IMR-90 (cell line): ENCODE data around the gene ANKRD35. TPM values are rescaled to one million over a fixed set of nuclear protein-coding genes. Genes with fewer than 3 reads are reported as not detected.

Experiments
- ATAC-seq: fragments of 200-7000 bp; cut with Tn5 transposase; 2 replicates; pipeline ENCODE4 v1.9.1; 2020; ENCODE audit warnings: low read depth, mild to moderate bottlenecking, moderate library complexity
- BruUV-seq: library from RNA; stranded (reverse); fragments of 400-500 nt; replicated peaks from 2 replicates; lab custom pipeline; 2021; lab: Mats Ljungman, UMichigan
- CTCF ChIA-PET: fragments of 300-600 bp; formaldehyde crosslinking; extraction: SDS; loops from one replicate; lab custom pipeline; 2021; ENCODE audit warnings: antibody characterized with exemption; lab: Yijun Ruan, JAX
- POLR2A ChIA-PET: fragments of 300-600 bp; sonication (Branson Sonifier 250); formaldehyde crosslinking; loops from one replicate; lab custom pipeline; 2022; ENCODE audit warnings: antibody characterized with exemption; ENCODE audit not compliant: unreplicated experiment; lab: Charles Lee
- DNase-seq: peaks from one replicate; pipeline ENCODE4 v3.0.0; 2013
- H2AFZ ChIP-seq: replicated peaks from 2 replicates; pipeline ENCODE3; 2013; ENCODE audit warnings: low read length, mild to moderate bottlenecking; ENCODE audit not compliant: poor library complexity
- H2AK5ac ChIP-seq: 2 replicates; pipeline ENCODE4 v1.6.1; 2013; ENCODE audit warnings: low read depth, low read length, inconsistent platforms
- H2AK9ac ChIP-seq: replicated peaks from 2 replicates; pipeline ENCODE3; 2013; ENCODE audit warnings: mild to moderate bottlenecking, low read depth, low read length, moderate library complexity; ENCODE audit not compliant: poor library complexity
- H2BK120ac ChIP-seq: 2 replicates; pipeline ENCODE4 v1.6.1; 2013; ENCODE audit warnings: low read depth, low read length, inconsistent platforms
- H2BK15ac ChIP-seq: 3 replicates; pipeline ENCODE4 v1.6.1; 2013; ENCODE audit warnings: low read depth, low read length, inconsistent platforms
- H2BK20ac ChIP-seq: 2 replicates; pipeline ENCODE4 v1.6.1; 2013; ENCODE audit warnings: low read depth, mild to moderate bottlenecking, inconsistent platforms, low read length, moderate library complexity
- H2BK5ac ChIP-seq: 2 replicates; pipeline ENCODE4 v1.6.1; 2013; ENCODE audit warnings: mild to moderate bottlenecking, low read depth, low read length, inconsistent platforms; ENCODE audit not compliant: poor library complexity, severe bottlenecking
- H3K14ac ChIP-seq: replicated peaks from 2 replicates; pipeline ENCODE4 v1.6.1; 2013; ENCODE audit warnings: low read depth, low read length, inconsistent platforms
- H3K18ac ChIP-seq: 2 replicates; pipeline ENCODE4 v1.6.1; 2013; ENCODE audit warnings: low read depth, low read length, control low read depth
- H3K23ac ChIP-seq: 2 replicates; pipeline ENCODE4 v1.6.1; 2013; ENCODE audit warnings: low read depth, low read length, inconsistent platforms
- H3K27ac ChIP-seq: 2 replicates; pipeline ENCODE4 v1.5.1; 2013; ENCODE audit warnings: mild to moderate bottlenecking, control low read depth, low read length; ENCODE audit not compliant: insufficient read depth
- H3K27me3 ChIP-seq: 2 replicates; pipeline ENCODE4 v1.6.1; 2013; ENCODE audit warnings: low read length; ENCODE audit not compliant: control insufficient read depth, insufficient read depth
- H3K36me3 ChIP-seq: 2 replicates; pipeline ENCODE4 v1.6.1; 2013; ENCODE audit warnings: low read length, mixed read lengths; ENCODE audit not compliant: control insufficient read depth, insufficient read depth
- H3K4ac ChIP-seq: 2 replicates; pipeline ENCODE4 v1.6.1; 2013; ENCODE audit warnings: low read depth, low read length, inconsistent platforms
- H3K4me1 ChIP-seq: 2 replicates; pipeline ENCODE4 v1.6.1; 2013; ENCODE audit warnings: low read length, mixed read lengths; ENCODE audit not compliant: control insufficient read depth, insufficient read depth
- H3K4me2 ChIP-seq: 2 replicates; pipeline ENCODE4 v1.6.1; 2013; ENCODE audit warnings: low read depth, mild to moderate bottlenecking, control low read depth, low read length, moderate library complexity
- H3K4me3 ChIP-seq: 2 replicates; pipeline ENCODE4 v1.5.1; 2013; ENCODE audit warnings: low read depth, mild to moderate bottlenecking, control low read depth, low read length, moderate library complexity; ENCODE audit not compliant: insufficient read depth
- H3K56ac ChIP-seq: 2 replicates; pipeline ENCODE4 v1.6.1; 2013; ENCODE audit warnings: low read length, inconsistent platforms; ENCODE audit not compliant: insufficient read depth; ENCODE audit errors: extremely low read depth
- H3K79me1 ChIP-seq, 2 experiments: 2 replicates each; pipeline ENCODE4 v1.6.1; 2013; ENCODE audit warnings: low read length in 2 of 2, inconsistent platforms in 1 of 2, low read depth in 1 of 2
- H3K9ac ChIP-seq: 2 replicates; pipeline ENCODE4 v1.6.1; 2013; ENCODE audit warnings: low read depth, low read length, control low read depth
- H3K9me1 ChIP-seq: 2 replicates; pipeline ENCODE4 v1.6.1; 2013; ENCODE audit warnings: low read length, inconsistent platforms; ENCODE audit not compliant: insufficient read depth
- H3K9me3 ChIP-seq: 2 replicates; pipeline ENCODE4 v1.6.1; 2013; ENCODE audit warnings: low read length; ENCODE audit not compliant: control insufficient read depth, insufficient read depth
- H4K20me1 ChIP-seq: 2 replicates; pipeline ENCODE4 v1.6.1; 2013; ENCODE audit warnings: low read length, inconsistent platforms; ENCODE audit not compliant: insufficient read depth
- H4K5ac ChIP-seq: 2 replicates; pipeline ENCODE4 v1.6.1; 2013; ENCODE audit warnings: mild to moderate bottlenecking, low read depth, low read length, control low read depth
- H4K8ac ChIP-seq, 2 experiments: 2 replicates each; pipeline ENCODE4 v1.6.1; 2013; ENCODE audit warnings: low read depth in 2 of 2, low read length in 2 of 2, control low read depth in 1 of 2, inconsistent platforms in 1 of 2
- H4K91ac ChIP-seq: 2 replicates; pipeline ENCODE4 v1.6.1; 2013; ENCODE audit warnings: low read depth, low read length, inconsistent platforms; ENCODE audit not compliant: insufficient read depth
- BHLHE40 ChIP-seq: fragments of 150-350 bp; IDR thresholded peaks from 2 replicates; pipeline ENCODE4 v1.6.1; 2016; ENCODE audit warnings: mild to moderate bottlenecking, low read depth, low read length
- CEBPB ChIP-seq: IDR thresholded peaks from 2 replicates; pipeline ENCODE4 v1.6.1; 2012; ENCODE audit warnings: low read depth, low read length, improper control_type of control experiment
- CTCF ChIP-seq: conservative IDR thresholded peaks from 2 replicates; pipeline ENCODE4 v1.5.1; 2012; ENCODE audit warnings: mild to moderate bottlenecking, low read depth, low read length, improper control_type of control experiment
- ELK1 ChIP-seq: fragments of 150-350 bp; IDR thresholded peaks from 2 replicates; pipeline ENCODE4 v1.6.1; 2016; ENCODE audit warnings: low read depth, mild to moderate bottlenecking, low read length, moderate library complexity, borderline replicate concordance
- FOS ChIP-seq: fragments of 150-350 bp; IDR thresholded peaks from 2 replicates; pipeline ENCODE4 v1.6.1; 2016; ENCODE audit warnings: low read depth, low read length
- MAZ ChIP-seq: IDR thresholded peaks from 2 replicates; pipeline ENCODE4 v1.6.1; 2012; ENCODE audit warnings: low read depth, mild to moderate bottlenecking, low read length, improper control_type of control experiment, moderate library complexity, borderline replicate concordance
- MXI1 ChIP-seq: IDR thresholded peaks from 2 replicates; pipeline ENCODE4 v1.6.1; 2012; ENCODE audit warnings: low read depth, mild to moderate bottlenecking, low read length, moderate library complexity, borderline replicate concordance
- NFE2L2 ChIP-seq: fragments of 150-350 bp; IDR thresholded peaks from 2 replicates; pipeline ENCODE4 v1.6.1; 2016; ENCODE audit warnings: low read depth, mild to moderate bottlenecking, low read length
- POLR2A ChIP-seq: IDR thresholded peaks from 2 replicates; pipeline ENCODE4 v1.6.1; 2012; ENCODE audit warnings: mild to moderate bottlenecking, low read depth, low read length
- RAD21 ChIP-seq: IDR thresholded peaks from 2 replicates; pipeline ENCODE4 v1.6.1; 2012; ENCODE audit warnings: low read length, improper control_type of control experiment
- RCOR1 ChIP-seq: IDR thresholded peaks from 2 replicates; pipeline ENCODE4 v1.6.1; 2012; ENCODE audit warnings: mild to moderate bottlenecking, low read length, improper control_type of control experiment; ENCODE audit not compliant: insufficient replicate concordance
- RFX5 ChIP-seq: IDR thresholded peaks from 2 replicates; pipeline ENCODE4 v1.8.0; 2012; ENCODE audit warnings: low read depth, mild to moderate bottlenecking, low read length, moderate library complexity
- SMC3 ChIP-seq: fragments of 150-350 bp; IDR thresholded peaks from 2 replicates; pipeline ENCODE4 v1.6.1; 2016; ENCODE audit warnings: low read depth, mild to moderate bottlenecking, antibody characterized with exemption, low read length, moderate library complexity
- USF2 ChIP-seq: fragments of 150-350 bp; IDR thresholded peaks from 2 replicates; pipeline ENCODE4 v1.6.1; 2017; ENCODE audit warnings: mild to moderate bottlenecking, antibody characterized with exemption, low read length, low read depth
- WGBS, 2 experiments: methylation state at CpG; one replicate each; pipeline versions ENCODE4 v1.1.5 to v1.1.7; 2013; ENCODE audit warnings: missing lambda C conversion rate in 2 of 2; ENCODE audit not compliant: insufficient read length in 1 of 2; ENCODE audit errors: extremely low coverage in 2 of 2; 5-methylcytosine and 5-hydroxymethylcytosine counted together
- dilution Hi-C: fragments of 300-500 bp; cut with HindIII; formaldehyde crosslinking; loops from one replicate; pipeline ENCODE4 v1.14.3; 2018; ENCODE audit warnings: low sequenced_read_pairs; ENCODE audit not compliant: unreplicated experiment
- in situ Hi-C: fragments of 300-500 bp; cut with MboI; formaldehyde crosslinking; loops from 3 replicates; pipeline ENCODE4 v1.14.3; 2019; ENCODE audit warnings: low sequenced_read_pairs, inconsistent platforms, mixed read lengths
- intact Hi-C: fragments of 100-400 bp; cut with micrococcal nuclease; formaldehyde crosslinking; loops from 2 replicates; pipeline ENCODE4 v1.10.0; 2022
- polyA plus RNA-seq, 3 experiments: library from polyadenylated mRNA; depleted of rRNA; stranded (reverse); fragments of >200 nt; gene quantifications; 2 replicates each; pipeline ENCODE4 v1.2.3, GENCODE V29; 2012; ENCODE audit warnings: low replicate concordance in 1 of 3
- total RNA-seq: library from RNA; depleted of rRNA; stranded (reverse); fragments of >200 nt; gene quantifications from 2 replicates; pipeline ENCODE4 v1.2.3, GENCODE V29; 2012

ANKRD35 gene
- total and polyA plus RNA-seq, 2 of the 4 experiments (the other 2 are of a cell fraction), result 0.90 to 2.4 TPM

GRCh38 chr1:145906954-145907753 lies 21.5 kb upstream of the ANKRD35 start:
- Histone ChIP-seq H2BK15ac (peak overlapping the region; percentile 24; the same call in 1 of the 3 replicates), H3K4ac (peak overlapping the region; percentile 40; the same call in 1 of the 2 replicates), H3K27me3 (no peaks in the 10 kb centered on the region), H3K27ac (no peak overlapping the region), H2BK5ac (no peak overlapping the region), H2BK20ac (peak overlapping the region; percentile 67), H3K9me3 (no peaks in the 10 kb centered on the region), H3K9me1 (peaks cover 17% of the 10 kb centered on the region), H2BK120ac (no peak overlapping the region; the same call in 1 of the 2 replicates), H3K4me3 (no peak overlapping the region), H3K56ac (no peak overlapping the region), H2AK5ac (peak overlapping the region; percentile 56), H4K5ac (peak overlapping the region; percentile 7; the same call in 1 of the 2 replicates), H3K36me3 (peaks cover 6% of the 10 kb centered on the region), H3K18ac (no peak overlapping the region), H4K91ac (no peak overlapping the region; the same call in 1 of the 2 replicates), H3K9ac (no peak overlapping the region), H3K4me1 (peaks cover 7% of the 10 kb centered on the region), H3K4me2 (no peak overlapping the region), H3K23ac (no peak overlapping the region), H2AFZ (peak overlapping the region; percentile 74), H3K79me1 (peaks cover 0 to 12% of the 10 kb centered on the region in 2 experiments; a peak in 2 of 4 replicates), H3K14ac (peak overlapping the region; percentile 54; the same call in 1 of the 2 replicates), H4K8ac (peak overlapping the region; percentile 2 to 59; a peak in 1 of 4 replicates), H4K20me1 (no peaks in the 10 kb centered on the region), H2AK9ac (peak overlapping the region; percentile 82)
- dilution Hi-C loops (no loop called here), in situ Hi-C loops (no loop called here), intact Hi-C loops (no loop called here)
- ATAC-seq, result no peak
- CTCF ChIA-PET, result no interaction called here
- DNase-seq, result peak; percentile 30
- POLR2A ChIA-PET, result interaction anchor here (0.5 kb wide), 1 partner anchor 13 kb away, joined by 5 read pairs; no protein-coding TSS in a partner anchor
- 96% methylated on average over 4 of the region's 10 CpGs; no CpG with 5 or more reads in 1 of the 2 experiments for WGBS, 2 experiments
- no TSS peak for BruUV-seq
- TF ChIP-seq BHLHE40, result no peak
- TF ChIP-seq SMC3, result no peak
- TF ChIP-seq ELK1, result no peak
- no peak for TF ChIP-seq CEBPB
- no peak for TF ChIP-seq POLR2A
- TF ChIP-seq MXI1, result no peak
- TF ChIP-seq NFE2L2, result no peak
- TF ChIP-seq CTCF, result no peak
- TF ChIP-seq RAD21, result no peak
- TF ChIP-seq USF2, result no peak
- no peak for TF ChIP-seq MAZ
- TF ChIP-seq RFX5, result no peak
- TF ChIP-seq RCOR1, result no peak
- no peak for TF ChIP-seq FOS
